Transverse colon (tissue), 4 donors: ENCODE measurements around the gene ZBTB7A.

Experiments
- CTCF ChIP-seq, 5 experiments: fragments of 200-600 bp in 3 of 5; fragments of 450-650 bp in 2 of 5; sonication (generic) in 3 of 5; IDR thresholded peaks; 1 replicate in 2 of 5; 2 replicates in 3 of 5; pipeline ENCODE4 v1.5.1; 2016 to 2017; ENCODE audit warnings: antibody characterized with exemption in 5 of 5, inconsistent platforms in 3 of 5, mild to moderate bottlenecking in 2 of 5, moderate library complexity in 1 of 5
- EP300 ChIP-seq: sonication (generic); formaldehyde crosslinking; IDR thresholded peaks from one replicate; pipeline ENCODE4 v1.6.1; 2017; ENCODE audit warnings: antibody characterized with exemption, low read depth
- POLR2AphosphoS5 ChIP-seq, 3 donors: sonication (generic); formaldehyde crosslinking; IDR thresholded peaks; one replicate each; pipeline ENCODE4 v1.6.1; 2016; ENCODE audit warnings: antibody characterized with exemption in 3 of 3

GRCh38 chr19:4094291-4094690, 27.6 kb upstream of the ZBTB7A start:
- no peak for TF ChIP-seq POLR2AphosphoS5 (IDR thresholded peaks at IDR 0.05)
- no peak for TF ChIP-seq CTCF (IDR thresholded peaks at IDR 0.05)
- TF ChIP-seq EP300: no peak
